GM10847 (cell line): ENCODE measurements around the gene FGF3.

Experiments used
- POLR2A ChIP-seq: IDR thresholded peaks from 2 replicates; pipeline ENCODE4 v1.6.1; 2011; ENCODE audit not compliant: insufficient read length; ENCODE audit errors: extremely low read depth

Gene FGF3

DNA sequence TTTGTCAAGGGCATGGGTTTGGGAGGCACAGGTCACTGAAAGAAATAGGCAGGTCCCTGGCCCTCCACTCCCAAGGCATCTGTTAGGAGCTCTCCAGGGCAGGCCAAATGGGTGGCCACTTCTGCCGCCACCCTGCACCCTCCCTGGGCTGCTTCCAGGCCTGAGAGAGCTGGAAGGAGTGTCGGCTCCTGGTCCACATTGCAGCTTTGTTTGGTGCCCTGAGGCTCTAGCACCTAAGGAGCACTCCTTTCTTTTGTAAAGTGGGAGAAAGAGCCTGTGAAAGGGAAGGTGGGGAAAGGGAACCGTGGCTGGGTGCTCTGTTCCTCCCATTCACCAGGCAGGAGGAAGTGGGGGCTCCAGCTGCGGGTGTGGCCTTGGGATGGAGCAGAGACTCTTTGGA lies 31.8 kb downstream of the FGF3 start:
- no peak for TF ChIP-seq POLR2A

DNA sequence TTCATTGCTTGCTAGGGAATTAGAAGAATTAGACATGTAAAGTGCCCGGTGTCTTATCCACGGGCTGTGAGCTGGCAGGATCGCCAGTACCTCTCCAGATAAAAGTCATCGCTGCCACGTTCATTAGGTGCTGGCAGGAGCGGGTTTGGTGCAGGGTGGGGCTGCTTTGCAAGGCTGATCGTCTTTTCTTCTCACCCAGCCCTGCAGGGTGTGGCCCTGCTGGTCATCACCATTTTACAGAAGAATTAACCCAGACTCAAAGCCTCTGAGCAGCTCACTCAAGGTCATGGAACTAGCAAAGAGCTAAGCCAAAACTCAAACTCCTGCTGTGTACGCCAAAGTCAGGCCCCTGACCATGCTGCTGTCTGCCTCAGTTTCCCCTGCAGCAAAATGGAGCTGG lies 38.0 kb downstream of the FGF3 start:
- no peak for TF ChIP-seq POLR2A

DNA sequence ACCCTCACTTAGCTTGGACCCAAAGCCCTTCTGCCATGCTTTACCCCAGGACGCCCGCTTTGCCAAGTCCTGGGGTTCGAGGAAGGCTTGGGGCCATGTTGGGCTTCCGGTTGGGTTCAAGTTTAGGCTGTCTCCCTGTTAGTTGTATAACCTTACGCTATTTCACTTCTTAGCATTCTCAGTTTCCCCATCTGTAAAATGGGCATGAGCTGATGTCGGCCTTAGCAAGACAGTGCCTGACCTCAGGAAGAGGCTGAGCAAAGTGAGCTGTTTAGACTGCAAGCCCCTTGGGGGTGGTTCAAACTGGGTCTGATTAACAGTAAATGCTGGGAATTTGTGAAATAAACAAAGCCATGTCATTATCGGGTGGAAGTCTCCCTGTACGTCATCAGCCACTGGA lies 40.8 kb downstream of the FGF3 start:
- TF ChIP-seq POLR2A = no peak

DNA sequence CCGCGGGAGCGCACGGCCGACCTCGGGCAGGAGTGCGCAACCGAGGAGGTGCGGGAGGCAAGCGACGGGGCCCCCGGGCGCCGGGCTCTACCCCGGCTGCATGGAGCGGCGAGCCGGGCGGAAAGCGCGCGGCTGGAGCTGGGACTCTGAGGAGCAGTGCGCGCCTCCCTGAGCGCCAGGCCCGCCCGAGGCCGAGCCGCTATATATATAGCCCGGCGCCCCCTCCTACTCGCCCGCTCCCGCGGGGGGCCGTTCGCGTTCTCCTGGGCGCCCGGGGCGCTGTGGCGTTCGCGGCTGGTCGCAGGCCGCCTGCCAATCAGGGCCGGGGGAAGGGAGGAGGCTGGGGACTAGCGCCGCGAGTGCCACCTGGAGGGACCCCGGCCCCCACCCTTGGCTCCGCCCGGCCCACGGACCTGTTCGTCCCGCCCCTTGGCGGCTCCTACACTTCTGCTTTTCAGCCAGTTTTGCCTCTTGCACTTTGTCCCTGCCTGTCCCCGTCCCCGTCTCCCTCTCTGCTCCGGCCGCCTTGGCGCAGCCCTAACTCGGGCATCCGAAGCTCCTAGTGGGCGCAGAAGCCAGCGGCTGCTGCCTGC lies 44.0 kb downstream of the FGF3 start, which contains the start of gene FGF4:
TSS of gene FGF4 (minus strand) at position 179 of the 593 bp plus-strand sequence. CDS start 257 bp downstream, outside the sequence.
- TF ChIP-seq POLR2A = no peak

DNA sequence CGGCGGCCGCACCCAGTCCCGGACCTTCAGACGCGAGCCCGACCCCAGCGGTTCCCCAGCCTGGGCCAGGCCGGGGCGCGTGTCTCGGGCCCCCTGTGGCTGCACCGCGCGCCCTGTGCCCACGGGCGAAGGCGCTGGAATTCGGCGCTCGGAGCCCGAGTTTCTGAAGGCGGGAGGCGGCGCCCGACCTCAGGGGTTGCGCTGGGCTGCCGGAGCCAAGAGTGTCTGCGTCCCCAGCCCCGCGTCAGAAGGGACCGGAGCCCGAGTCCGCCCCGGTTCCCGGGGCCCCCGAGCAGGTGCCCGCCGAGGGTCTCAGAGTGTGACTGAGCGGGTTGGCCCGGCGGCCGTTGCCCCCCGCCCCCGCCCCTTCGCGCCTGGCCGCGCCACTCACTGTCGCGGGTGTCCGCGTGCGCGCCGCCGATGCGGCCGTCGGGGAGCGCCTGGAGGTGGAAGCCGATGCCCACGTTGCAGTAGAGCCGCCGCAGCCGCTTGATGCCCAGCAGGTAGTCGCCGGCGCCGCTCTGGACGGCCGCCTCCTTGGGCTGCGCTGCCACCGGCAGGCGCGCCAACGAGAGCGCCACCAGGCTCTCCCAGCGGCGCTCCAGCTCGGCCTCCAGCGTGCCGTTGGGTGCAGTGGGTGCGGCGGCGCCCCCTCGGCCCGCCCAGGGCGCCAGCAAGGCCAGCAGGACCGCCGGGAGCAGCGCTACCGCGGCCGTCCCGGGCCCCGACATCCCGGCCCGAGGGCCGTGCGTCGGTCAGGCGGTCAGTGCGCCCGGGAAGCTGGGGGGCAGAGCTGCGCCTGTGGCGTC lies 44.7 kb downstream of the FGF3 start:
- no peak for TF ChIP-seq POLR2A

DNA sequence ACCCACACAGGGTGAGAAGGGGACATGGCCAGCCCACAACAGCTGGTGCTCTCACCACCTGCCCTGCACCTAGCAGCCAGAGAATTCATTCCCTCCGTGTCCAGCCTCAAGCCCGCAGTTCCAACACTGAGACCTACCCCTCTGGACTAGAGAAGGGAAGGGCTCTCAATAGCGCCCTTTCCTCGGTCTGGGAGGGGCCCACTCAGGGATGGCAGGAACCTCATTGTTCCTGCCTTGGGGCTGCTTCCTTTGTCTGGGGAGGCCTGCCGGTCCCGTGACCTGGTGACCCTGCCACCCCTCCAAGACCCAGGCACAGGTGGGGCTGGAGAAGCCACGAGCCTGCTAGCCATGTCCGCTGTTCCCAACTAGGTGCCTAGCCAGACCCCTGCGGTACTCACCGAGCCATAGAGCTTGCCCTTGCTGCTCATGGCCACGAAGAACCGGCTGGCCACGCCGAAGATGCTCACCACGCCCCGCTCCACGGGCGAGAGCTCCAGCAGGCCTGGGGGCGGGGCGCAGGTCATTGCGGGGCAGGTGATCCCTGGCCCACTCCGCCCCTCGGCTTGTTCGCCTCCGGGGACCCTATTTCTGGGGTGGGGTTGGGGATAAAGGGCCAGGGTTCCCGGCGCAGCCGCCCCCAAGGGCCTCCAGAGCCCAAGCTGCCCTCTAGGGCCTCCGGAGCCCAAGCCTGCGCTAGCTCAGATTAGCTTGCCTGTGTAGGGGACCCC lies 45.4 kb downstream of the FGF3 start:
- no peak for TF ChIP-seq POLR2A

DNA sequence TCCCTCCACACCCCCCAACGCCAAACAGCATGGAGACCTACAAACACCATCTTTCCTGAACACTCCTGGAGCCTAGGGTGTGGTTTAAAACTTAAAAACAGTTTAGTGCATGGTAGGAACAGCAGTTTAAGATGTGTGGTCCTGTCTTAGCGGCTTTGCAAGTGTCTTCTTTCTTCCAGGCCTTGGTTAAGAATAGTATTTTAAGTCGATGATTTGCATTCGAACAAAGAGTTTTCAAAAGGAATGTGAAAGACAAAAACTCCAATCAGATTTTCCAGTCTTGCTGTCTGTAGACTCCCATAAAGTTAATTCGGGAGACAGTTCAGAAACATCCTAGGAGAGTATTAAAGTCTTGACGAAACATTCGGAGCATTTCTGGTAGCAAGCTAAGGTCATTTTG lies 47.8 kb downstream of the FGF3 start:
- no peak for TF ChIP-seq POLR2A

DNA sequence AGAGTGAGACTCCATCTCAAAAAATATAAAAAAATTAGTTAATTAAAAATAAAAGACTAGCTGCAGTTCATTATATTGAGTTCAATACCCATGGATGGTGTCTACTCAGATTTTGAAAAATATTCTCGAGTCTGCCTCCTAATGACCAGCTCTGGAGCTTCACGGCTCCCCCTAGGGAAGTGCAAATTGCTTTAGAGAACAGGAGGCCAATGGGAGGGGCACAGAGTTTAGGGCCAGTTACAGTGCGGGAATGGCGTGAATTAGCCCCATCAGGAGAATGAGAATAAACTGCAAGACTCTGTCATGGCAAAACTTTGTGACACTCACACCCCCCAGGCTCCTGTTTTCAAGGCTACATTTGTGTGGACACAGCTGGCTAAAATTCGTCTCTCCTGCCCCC lies 48.7 kb downstream of the FGF3 start:
- TF ChIP-seq POLR2A = no peak

DNA sequence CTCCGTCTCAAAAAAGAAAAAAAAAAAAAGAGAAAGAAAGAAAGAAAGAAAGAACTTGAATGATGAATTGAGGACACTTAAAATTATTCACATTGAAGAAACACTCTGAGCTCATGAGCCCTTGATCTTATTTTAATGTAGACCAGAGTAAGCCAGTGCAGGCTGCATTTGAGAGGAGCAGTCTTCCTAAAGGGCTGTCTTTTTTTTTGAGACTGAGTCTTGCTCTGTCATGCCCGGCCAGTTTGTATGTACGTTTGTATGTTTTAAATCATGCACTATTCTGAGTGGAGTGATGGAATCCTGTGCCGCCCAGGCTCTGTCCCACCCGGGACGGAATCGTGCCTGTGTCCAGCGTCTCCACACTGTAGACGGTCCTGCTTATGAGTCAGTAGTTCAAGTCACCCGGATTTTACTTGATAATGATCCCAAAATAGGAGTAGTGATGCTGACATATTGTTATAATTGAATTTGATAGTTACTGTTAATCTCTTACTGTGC lies 53.7 kb downstream of the FGF3 start:
- TF ChIP-seq POLR2A = no peak

DNA sequence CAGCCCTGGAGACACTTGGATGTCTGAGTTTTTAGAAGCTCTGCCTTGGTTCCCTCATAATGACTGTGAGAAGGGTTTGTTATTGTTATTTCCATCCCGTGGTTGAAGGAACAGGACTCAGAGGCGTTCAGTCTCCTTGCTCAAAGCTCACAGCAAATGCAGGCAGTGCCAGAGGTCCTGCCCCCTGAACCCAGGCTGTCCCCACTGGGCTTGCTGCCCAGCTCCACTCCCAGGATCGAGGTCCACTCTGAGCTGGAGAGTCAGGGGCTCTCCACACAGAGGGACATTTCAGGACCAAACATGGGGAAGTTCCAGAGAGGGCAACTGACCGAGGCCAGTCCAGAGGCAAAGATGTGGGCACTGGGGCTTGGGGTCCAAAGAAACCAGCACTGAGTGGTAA lies 58.9 kb downstream of the FGF3 start:
- no peak for TF ChIP-seq POLR2A
